Activated CD4-positive, alpha-beta T cell treated with anti-CD3 and anti-CD28 coated beads, Interleukin-2, amount 50 U/mL, for 48 hours (primary cell): ENCODE data around the gene GPM6B.

Source experiments
- DNase-seq, 2 experiments: peaks; one replicate each; pipeline ENCODE4 v3.0.0-alpha.2; 2020

The GPM6B gene, protein sequence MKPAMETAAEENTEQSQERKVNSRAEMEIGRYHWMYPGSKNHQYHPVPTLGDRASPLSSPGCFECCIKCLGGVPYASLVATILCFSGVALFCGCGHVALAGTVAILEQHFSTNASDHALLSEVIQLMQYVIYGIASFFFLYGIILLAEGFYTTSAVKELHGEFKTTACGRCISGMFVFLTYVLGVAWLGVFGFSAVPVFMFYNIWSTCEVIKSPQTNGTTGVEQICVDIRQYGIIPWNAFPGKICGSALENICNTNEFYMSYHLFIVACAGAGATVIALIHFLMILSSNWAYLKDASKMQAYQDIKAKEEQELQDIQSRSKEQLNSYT

DNA sequence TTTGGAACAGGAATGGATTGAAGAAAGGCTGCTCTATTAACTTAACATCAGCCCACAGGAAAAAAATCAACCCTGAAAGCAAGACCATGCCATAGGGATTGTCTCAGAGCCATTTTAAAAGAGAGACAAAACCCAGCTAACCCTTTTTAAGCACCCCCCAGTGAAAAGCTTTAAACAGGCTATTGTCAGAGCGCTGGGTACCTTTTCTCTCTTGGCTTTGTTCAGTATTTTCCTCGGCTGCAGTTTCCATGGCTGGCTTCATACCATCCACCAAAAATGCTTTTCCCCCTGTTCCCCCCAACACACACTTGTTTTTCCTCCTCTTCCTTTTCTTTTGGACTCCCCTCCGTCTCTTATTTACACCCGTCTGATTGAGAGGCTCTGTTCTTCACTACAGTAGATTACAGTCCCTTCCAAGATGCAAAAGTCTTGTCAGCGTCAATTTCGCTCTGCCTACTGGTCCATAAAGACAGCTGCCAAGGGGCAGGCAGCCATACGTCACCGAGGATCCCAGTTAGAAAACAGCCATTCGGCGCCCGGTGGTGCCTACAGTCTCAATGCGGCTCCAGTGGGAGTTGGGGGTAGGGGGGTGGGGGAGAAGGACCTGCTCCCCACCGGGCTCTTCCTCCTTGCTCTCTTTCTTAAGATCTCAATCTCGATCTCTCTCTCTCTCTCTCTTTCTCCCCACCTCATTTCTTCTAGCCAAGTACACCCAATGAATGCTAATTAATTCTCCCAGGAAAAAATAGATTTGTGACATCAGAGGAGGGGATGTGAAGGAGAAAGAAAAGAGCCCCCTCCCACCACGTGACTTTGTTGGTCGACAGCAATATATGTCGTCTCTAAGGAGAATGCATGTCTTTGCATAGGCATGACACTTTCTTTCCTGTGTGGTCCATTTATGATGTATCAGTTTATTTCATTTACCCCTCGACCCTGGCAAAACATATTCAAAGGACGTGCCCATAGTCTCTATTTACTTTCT lies at the start of gene GPM6B:
GPM6B (minus strand) TSS at position 451 of the 985 bp plus-strand sequence; CDS start at position 262, 189 bp downstream.
- no peak for DNase-seq

DNA sequence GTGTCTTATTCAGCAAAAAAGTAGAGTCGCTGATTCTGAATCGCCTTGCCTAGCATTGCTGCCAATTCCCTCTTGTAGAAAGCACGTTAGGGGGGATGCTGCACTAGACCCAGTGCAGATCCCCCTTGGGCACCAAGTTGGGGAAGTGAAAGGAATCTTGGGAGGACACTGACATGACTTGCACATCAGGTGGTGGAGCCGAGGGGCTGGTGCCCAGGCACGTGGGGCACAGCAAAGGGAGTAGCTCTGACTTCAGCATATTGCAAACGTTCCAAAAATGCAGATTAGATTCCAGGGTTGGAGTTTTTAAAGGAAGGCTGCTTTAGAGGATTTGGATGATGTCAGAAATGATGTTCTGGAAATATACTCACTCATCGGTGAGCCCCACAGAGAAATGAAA lies 47.4 kb upstream of the GPM6B start:
- no peak for DNase-seq

DNA sequence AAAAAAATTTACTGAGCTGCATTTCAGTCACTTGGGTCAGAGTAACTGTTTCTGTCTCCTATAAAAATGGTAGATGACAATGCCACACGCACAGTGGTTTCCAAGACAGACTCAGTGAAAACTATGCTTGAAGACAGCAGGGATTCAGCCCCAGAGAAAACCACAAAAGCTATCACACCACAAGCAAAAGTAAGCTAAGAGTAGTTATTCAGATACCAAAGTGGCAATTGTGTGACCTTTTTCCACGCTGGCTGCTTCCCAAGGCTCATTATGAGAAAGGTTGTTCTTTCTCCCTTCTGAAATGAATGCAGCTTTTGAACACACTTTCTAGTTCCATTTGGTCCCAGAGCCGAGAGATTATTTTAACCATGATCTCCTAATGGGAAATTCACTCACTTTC lies 46.4 kb upstream of the GPM6B start:
- DNase-seq = peak; percentile 0 to 4

- DNase-seq = no peak
Observed at GRCh38 chrX:13859724-13860123, 42.8 kb upstream of the GPM6B start.

- no peak for DNase-seq
Observed at GRCh38 chrX:13857804-13858203, 40.9 kb upstream of the GPM6B start.

DNA sequence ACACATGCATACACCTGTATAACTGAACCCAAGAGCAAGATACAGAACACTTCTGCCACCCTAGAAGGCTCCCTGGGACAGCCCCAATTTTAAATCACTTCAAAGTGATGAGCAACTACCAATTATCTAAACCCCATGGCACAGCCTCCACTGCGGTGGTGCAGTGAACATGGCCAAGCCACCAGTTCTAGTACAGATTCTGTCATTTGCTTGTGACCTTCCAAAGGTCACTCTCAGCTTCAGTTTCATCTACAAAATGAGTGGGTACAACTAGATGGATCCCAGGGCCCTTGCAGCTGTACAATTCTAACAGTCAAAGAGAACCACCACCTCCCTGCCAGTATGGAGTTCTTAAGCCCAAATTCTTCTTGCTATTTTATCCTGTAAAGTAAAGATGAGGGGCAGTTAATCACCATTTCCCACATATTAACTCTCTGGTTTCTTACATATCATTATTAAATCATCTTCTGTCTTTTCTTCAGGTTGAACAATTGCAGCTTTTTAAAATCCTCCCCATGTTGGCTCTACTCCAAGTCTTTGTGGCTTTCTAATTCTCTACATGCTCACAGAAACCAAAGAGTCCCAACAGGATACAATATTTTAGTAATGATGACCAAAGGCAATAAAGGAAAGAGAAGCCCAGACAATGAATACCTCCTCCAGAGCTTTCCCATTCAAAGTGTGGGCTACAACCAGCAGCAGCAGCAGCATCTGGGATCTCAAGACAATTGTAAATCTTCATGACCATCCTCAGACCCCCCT lies 39.0 kb upstream of the GPM6B start:
- DNase-seq = no peak

DNA sequence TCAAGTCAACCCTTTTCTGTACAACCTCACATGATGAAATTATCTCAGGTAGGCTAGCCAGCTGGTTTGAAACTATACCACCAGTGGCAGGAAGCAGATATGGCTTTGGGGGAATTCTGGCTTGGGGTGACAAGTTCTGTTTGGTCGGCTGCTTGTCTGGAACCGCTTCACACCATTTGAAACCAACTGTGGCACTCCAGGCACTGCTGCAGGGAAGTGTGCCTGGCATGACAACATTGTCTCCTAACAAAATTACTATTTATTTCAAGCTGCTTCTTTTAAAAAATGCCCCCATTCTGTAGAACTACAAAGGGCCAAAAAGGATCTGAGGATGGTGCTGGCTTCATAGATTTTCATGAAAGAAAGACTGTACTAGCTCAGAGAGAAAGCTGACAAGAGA lies 37.1 kb upstream of the GPM6B start:
- DNase-seq = no peak

- DNase-seq = no peak
Observed at GRCh38 chrX:13852001-13852695, 35.3 kb upstream of the GPM6B start.

DNA sequence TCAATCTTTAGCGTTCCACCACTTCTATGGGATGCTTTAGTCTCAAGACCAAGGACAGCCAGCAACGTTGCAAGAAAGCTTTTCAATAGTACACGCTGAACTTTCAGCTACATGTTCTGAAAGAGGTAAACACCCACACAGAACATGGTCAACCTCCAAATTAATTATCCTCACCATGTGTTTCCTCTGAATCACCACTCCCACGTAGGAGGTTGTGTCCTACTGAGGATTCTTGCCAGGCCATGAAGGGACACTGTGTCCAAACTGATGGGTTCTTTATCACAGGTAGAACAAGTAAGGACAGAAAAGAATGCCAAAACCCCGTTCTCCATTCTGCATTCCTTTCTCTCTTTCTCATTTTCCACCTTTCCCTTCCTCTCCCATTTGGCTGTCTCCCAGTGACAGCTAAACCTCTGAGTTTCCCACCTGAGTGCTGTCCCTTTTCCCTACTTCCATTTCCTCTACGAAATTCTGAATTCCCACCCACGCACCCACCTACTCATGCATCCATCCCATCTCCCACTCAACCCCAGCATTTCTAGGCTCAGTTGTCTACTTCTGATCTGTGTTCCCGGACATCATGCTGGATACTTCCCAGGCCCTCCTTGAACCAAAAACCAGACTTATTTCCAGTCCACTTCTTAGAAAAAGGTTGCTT lies 29.0 kb upstream of the GPM6B start:
- DNase-seq = no peak

DNA sequence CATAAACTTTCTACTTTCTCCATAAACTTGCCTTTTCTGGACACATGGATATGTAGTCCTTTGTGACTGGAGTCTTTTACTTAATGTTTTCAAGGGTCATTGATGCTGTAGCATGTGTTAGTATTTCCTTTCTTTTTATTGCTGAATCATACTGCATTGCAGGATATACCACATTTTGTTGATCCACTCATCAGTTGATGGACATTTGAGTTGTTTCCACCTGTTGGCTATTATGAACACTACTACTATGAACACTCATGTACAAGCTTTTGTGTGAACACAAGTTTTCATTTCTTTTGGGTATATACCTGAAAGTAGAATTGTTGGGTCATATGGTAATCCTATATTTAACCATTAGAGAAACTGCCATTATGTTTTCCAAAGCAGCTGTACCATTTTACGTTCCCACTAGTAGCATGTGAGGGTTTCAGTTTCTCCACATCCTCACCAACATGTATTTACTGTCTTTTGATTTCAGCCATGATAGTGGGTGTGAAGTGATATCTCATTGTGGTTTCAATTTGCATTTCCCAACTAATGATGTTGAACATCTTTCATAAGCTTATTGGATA lies 26.3 kb upstream of the GPM6B start:
- no peak for DNase-seq

DNA sequence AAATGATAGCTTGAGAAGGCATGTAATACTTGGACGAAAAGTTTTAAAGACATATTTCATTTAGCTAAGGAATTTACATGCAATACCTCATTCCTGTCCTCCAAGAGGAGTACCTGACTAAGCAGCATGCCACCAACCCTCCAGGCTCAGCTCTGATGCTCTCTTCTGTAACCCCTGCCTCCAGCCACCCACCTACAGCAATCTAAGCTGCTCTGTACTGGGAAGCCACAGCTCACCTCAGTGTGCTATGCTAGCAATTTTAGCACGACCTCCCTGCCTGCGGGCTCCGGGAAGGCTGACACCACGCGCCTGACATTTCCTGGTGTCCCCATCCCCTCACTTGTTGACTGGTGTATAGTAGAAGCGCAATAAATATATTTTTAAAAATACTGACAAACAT lies 23.2 kb upstream of the GPM6B start:
- DNase-seq = no peak

DNA sequence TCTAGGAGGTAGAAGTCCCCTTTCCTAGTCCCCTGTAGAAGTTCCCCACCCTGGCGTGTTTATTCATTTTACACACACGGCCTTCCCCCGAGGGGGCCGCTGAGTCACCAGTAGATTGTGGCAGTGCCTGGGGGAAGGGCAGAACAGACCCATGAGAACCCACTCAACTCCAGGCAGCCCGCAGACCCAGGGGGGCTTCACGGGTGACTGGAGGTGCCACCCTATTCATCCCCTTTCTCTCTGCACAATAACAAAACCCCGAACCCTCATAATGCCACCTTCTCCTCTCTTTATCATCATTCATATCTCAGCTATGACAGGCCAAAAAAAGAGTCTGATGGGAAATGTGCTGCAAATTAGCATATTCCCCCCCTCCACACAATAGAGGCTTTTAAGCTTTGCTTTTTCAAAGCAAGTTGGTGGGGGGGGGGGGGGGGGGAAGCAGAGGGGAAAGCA lies 20.4 kb upstream of the GPM6B start:
- DNase-seq = no peak

- DNase-seq = no peak
Observed at GRCh38 chrX:13836575-13836974, 19.7 kb upstream of the GPM6B start.

DNA sequence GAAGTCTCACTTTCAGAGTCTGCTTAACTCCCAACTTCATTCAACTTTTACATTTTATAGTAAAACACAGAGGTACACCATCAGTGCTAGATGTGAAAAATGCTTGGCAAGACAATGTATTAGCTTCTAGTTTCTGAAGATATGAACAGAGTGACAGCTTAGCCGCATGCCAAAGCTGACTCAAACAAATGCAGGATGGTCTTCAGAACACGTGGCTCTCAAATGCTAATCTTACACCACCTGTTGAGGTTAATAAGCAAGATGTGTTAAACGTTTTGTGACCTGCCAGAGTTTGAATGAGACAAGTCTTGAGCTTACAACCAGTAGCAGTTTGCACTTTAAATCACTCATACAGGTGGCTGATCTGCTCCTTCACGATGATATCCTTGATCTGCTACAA lies 18.9 kb upstream of the GPM6B start:
- DNase-seq = no peak

DNA sequence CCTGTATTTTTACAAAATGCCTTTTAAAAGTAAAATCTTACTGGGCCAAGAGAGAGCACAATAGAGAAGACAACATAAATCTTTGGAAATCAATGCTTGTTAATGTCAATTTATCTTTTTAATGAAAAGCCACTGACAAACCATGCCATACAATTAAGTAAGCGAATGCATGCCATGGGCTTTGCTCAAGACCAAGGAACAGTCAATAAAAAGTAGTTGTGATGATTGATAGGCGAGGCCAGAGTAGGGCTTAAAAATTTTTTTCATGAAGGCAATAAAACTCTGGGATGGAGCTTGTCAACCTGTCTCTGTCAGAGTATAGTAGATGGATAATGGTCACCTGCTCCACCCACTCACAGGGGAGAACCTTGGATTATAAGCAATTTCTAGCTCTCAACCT lies 17.5 kb upstream of the GPM6B start:
- DNase-seq = no peak

- DNase-seq = no peak
Observed at GRCh38 chrX:13829983-13830382, 13.1 kb upstream of the GPM6B start.

- DNase-seq = no peak
Observed at GRCh38 chrX:13828392-13828791, 11.5 kb upstream of the GPM6B start.

DNA sequence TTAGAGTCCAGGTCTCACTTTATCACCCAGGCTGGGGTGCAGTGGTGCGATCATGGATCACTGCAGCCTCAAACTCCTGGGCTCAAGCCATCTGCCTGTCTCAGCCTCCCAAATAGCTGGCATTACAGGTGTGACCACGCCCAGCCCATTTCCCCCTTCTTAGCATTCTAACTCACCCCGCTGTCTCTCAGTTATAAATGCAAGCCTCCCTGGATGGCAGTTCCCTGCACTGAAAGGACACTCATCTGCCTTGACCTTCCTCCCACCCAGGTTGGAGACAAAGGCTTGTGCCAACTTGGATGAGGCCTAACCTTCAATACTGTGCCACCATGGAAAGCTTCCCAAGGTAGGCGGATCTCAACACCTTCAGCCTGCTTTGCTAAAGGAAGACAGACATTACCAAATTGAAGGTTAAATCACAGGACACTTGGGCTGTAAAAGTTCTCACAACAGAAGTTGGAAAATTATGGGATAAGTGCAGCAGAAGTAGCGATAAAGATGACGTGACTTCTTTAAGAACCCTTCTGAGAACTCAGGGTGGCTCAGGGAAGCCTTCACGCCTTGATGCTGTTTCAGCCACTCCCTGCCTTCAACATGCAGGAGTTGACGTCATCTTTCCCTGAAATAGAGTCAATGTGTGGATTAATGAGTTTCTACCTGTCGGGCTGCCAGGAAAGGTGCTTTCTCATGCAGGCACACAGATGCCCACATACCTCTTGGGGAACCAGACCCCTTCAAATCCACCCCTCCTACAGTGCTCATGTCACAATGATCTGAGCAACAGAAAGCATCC lies 10.6 kb upstream of the GPM6B start:
- no peak for DNase-seq

DNA sequence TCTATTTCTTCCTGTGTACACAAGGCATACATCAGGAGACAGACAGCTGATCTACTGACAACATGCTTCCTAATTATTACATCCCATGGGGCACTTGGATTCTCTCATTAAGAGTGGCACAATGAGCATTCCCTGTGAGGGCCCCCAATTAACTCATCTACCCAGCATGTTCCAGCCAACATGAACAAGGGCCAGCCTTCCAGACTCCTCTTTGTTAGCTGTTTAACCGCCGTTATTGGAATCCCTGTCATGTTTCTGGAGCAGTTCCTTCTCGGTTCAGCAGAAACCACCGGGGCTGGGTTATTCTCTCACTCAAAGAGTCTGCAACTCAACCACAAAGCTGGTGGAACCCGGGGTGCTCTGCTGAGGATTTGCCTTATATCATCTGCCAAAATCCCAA lies 9.9 kb upstream of the GPM6B start:
- DNase-seq = no peak

DNA sequence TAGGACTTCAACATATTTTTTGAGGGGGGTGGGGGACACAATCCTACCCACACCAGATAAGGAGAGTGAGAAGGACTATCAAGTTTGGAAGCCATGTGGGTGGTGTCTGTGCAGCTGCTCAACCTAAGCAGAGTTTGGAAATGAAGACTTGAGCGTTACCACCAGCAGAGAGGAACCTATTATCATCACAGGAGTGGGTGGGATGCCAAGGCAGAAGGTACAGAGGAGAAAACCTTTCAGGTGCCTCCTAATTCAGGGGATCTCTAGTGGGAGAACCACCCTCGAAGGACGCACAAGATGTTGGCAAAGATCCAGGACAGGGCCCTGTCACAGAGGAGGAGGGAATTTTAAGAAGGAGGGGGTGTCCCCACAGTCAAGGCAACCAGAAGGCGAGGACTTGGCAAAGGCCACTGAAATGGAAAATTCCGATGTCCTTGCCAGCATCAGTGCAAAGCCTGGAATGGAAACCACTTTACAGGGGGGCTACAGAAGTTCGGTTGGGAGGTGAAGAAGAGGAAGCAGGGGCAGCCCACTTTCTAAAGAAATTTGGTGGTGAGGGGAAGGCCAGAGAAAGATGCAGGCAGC lies 8.4 kb upstream of the GPM6B start:
- no peak for DNase-seq
